ENCODE data around the gene UTF1. TPM values are rescaled to one million over a fixed set of nuclear protein-coding genes. Genes with fewer than 3 reads are reported as not detected.

UTF1 gene
- total and polyA plus RNA-seq, 10 donors: 0.10 to 0.54 (median 0.32) TPM; not detected in 4

- DNase-seq: peak; percentile 95
- intact Hi-C loops (cut with DNase I; ENCODE audit: low total_unique reads): no loop called here
- H3K4me1 ChIP-seq: peaks cover 29 to 92% (median 68%) of the 10 kb centered on the region in 6 donors
- peak overlapping the region; percentile 74 to 96 (median 88) for H3K27ac ChIP-seq
- TF ChIP-seq CTCF (IDR thresholded peaks at IDR 0.05 in 8 of 11, conservative IDR thresholded peaks at IDR 0.05 in 3 of 11): peak in 1 of 11 experiments; percentile 12
- no peak for TF ChIP-seq POLR2A (IDR thresholded peaks at IDR 0.05)
- peak in 1 of 3 donors; percentile 69 for TF ChIP-seq POLR2AphosphoS5 (IDR thresholded peaks at IDR 0.05)
- WGBS, 5 donors: 15 to 40% (median 19%) methylated on average over 21 to 50 of the region's 50 CpGs
- H3K9me3 ChIP-seq: no peaks in the 10 kb centered on the region
- H3K4me3 ChIP-seq: peak overlapping the region; percentile 48 to 83 (median 76)
- peaks cover 0 to 22% (median 2%) of the 10 kb centered on the region in 6 donors for H3K36me3 ChIP-seq
- no peaks in the 10 kb centered on the region for H3K27me3 ChIP-seq (replicated peaks in 1 of 7)
Measured at GRCh38 chr10:133260895-133261725, 31.1 kb downstream of the UTF1 start.

- WGBS, 5 donors: 0 to 2% (median 1%) methylated on average over 16 to 79 of the region's 79 CpGs
- Histone ChIP-seq H3K4me1 (peaks cover 29 to 89% (median 67%) of the 10 kb centered on the region in 6 donors), H3K4me3 (peak overlapping the region; percentile 48 to 83 (median 76)), H3K27ac (peak overlapping the region; percentile 74 to 96 (median 88)), H3K27me3 (replicated peaks in 1 of 7) (no peaks in the 10 kb centered on the region), H3K9me3 (no peaks in the 10 kb centered on the region), H3K36me3 (peaks cover 0 to 29% (median 5%) of the 10 kb centered on the region in 6 donors)
- intact Hi-C loops (cut with DNase I; ENCODE audit: low total_unique reads): no loop called here
- DNase-seq: peak; percentile 97
- TF ChIP-seq POLR2AphosphoS5 (IDR thresholded peaks at IDR 0.05): peak; percentile 64 to 75 (median 72)
- peak in 1 of 3 donors; percentile 32 for TF ChIP-seq POLR2A (IDR thresholded peaks at IDR 0.05)
- TF ChIP-seq CTCF (IDR thresholded peaks at IDR 0.05 in 8 of 11, conservative IDR thresholded peaks at IDR 0.05 in 3 of 11): no peak
Measured at GRCh38 chr10:133261726-133262325, 31.8 kb downstream of the UTF1 start.

- peak overlapping the region in 1 of 8 donors; percentile 83 for H3K4me3 ChIP-seq
- TF ChIP-seq POLR2A (IDR thresholded peaks at IDR 0.05) (no peak), POLR2AphosphoS5 (IDR thresholded peaks at IDR 0.05) (peak in 1 of 3 donors; percentile 68)
Measured at GRCh38 chr10:133262696-133263095, 32.7 kb downstream of the UTF1 start.

GRCh38 chr10:133263674-133264073 lies 33.7 kb downstream of the UTF1 start:
- no peak for DNase-seq
- H3K9me3 ChIP-seq: no peaks in the 10 kb centered on the region
- no peak overlapping the region for H3K27ac ChIP-seq
- TF ChIP-seq POLR2AphosphoS5 (IDR thresholded peaks at IDR 0.05) (peak in 1 of 3 donors; percentile 30), POLR2A (IDR thresholded peaks at IDR 0.05) (no peak), CTCF (IDR thresholded peaks at IDR 0.05 in 8 of 11, conservative IDR thresholded peaks at IDR 0.05 in 3 of 11) (no peak)
- intact Hi-C loops (cut with DNase I; ENCODE audit: low total_unique reads): no loop called here
- H3K4me3 ChIP-seq: no peak overlapping the region
- WGBS, 5 donors: 85 to 93% (median 89%) methylated on average over 4 to 10 of the region's 10 CpGs
- peaks cover 0 to 47% (median 21%) of the 10 kb centered on the region in 6 donors for H3K36me3 ChIP-seq
- H3K27me3 ChIP-seq (replicated peaks in 1 of 7): no peaks in the 10 kb centered on the region
- peaks cover 13 to 70% (median 49%) of the 10 kb centered on the region in 6 donors for H3K4me1 ChIP-seq

More at GRCh38 chr10:133262696-133263095, 32.7 kb downstream of the UTF1 start:
- Histone ChIP-seq H3K27me3 (replicated peaks in 1 of 7) (no peaks in the 10 kb centered on the region), H3K4me1 (peaks cover 23 to 80% (median 59%) of the 10 kb centered on the region in 6 donors), H3K36me3 (peaks cover 0 to 37% (median 11%) of the 10 kb centered on the region in 6 donors), H3K9me3 (no peaks in the 10 kb centered on the region), H3K27ac (peak overlapping the region in 5 of 8 donors; percentile 41 to 96 (median 94))
- intact Hi-C loops (cut with DNase I; ENCODE audit: low total_unique reads): no loop called here
- peak; percentile 89 for DNase-seq
- WGBS, 5 donors: 86 to 89% (median 87%) methylated on average over 13 to 14 of the region's 14 CpGs
